B cell (primary cell): ENCODE measurements around the gene COASY. TPM values are rescaled to one million over a fixed set of nuclear protein-coding genes. Genes with fewer than 3 reads are reported as not detected.

Experiments used
- ATAC-seq: fragments of 200-7000 bp; cut with Tn5 transposase; one replicate; pipeline ENCODE4 v1.10.0; 2021; ENCODE audit warnings: low read depth, mild to moderate bottlenecking, moderate number of reproducible peaks, moderate library complexity
- CTCF ChIA-PET: fragments of 350-600 bp; sonication (Branson Sonifier 250); formaldehyde crosslinking; loops from one replicate; lab custom pipeline; 2021; ENCODE audit warnings: antibody characterized with exemption, inconsistent platforms; lab: Charles Lee
- POLR2A ChIA-PET: fragments of 350-600 bp; sonication (Branson Sonifier 250); formaldehyde crosslinking; loops from one replicate; lab custom pipeline; 2021; ENCODE audit warnings: antibody characterized with exemption; lab: Charles Lee
- DNase-seq: peaks from one replicate; pipeline ENCODE4 v3.0.0; 2013
- H2AFZ ChIP-seq: 2 replicates; pipeline ENCODE4 v1.6.1; 2012; ENCODE audit warnings: mild to moderate bottlenecking, low read depth, low read length; ENCODE audit not compliant: insufficient read depth, poor library complexity, severe bottlenecking
- H3K27ac ChIP-seq, 2 donors: 1 replicate in 1 of 2; 2 replicates in 1 of 2; pipeline ENCODE4 v1.5.1; 2012 to 2013; ENCODE audit warnings: low read length in 2 of 2, mild to moderate bottlenecking in 2 of 2, moderate library complexity in 1 of 2
- H3K27me3 ChIP-seq, 4 experiments: fragments of 200-600 bp in 1 of 4; sonication (generic) in 1 of 4; replicated peaks in 1 of 4; 1 replicate in 2 of 4; 2 replicates in 2 of 4; pipeline versions ENCODE4 v1.6.1 to v1.7.0; 2013 to 2016; ENCODE audit warnings: low read length in 3 of 4, mild to moderate bottlenecking in 2 of 4, mixed read lengths in 1 of 4, moderate library complexity in 1 of 4; ENCODE audit not compliant: insufficient read depth in 4 of 4, control insufficient read depth in 3 of 4; ENCODE audit errors: control extremely low read depth in 1 of 4
- H3K36me3 ChIP-seq, 2 experiments: replicated peaks in 1 of 2; 1 replicate in 1 of 2; 2 replicates in 1 of 2; pipeline versions ENCODE4 v1.6.1 to v1.7.1; 2013; ENCODE audit warnings: low read length in 1 of 2; ENCODE audit not compliant: insufficient read depth in 2 of 2, control insufficient read depth in 1 of 2; ENCODE audit errors: control extremely low read depth in 1 of 2, extremely low read depth in 1 of 2
- H3K4me1 ChIP-seq, 2 donors: fragments of 200-600 bp in 1 of 2; sonication (generic) in 1 of 2; 1 replicate in 1 of 2; 2 replicates in 1 of 2; pipeline versions ENCODE4 v1.5.1 to v1.6.1; 2013 to 2017; ENCODE audit warnings: low read length in 2 of 2; ENCODE audit not compliant: control insufficient read depth in 2 of 2, insufficient read depth in 2 of 2
- H3K4me2 ChIP-seq: replicated peaks from 2 replicates; pipeline ENCODE3; 2012; ENCODE audit warnings: mild to moderate bottlenecking, low read depth, low read length; ENCODE audit not compliant: poor library complexity, severe bottlenecking
- H3K4me3 ChIP-seq, 5 experiments: fragments of 200-600 bp in 1 of 5; sonication (generic) in 1 of 5; 1 replicate in 3 of 5; 2 replicates in 2 of 5; pipeline versions ENCODE4 v1.5.1 to v1.7.0; 2011 to 2016; ENCODE audit warnings: low read length in 4 of 5, mild to moderate bottlenecking in 4 of 5, low read depth in 2 of 5, control low read depth in 1 of 5, moderate library complexity in 1 of 5; ENCODE audit not compliant: insufficient read depth in 1 of 5; ENCODE audit errors: control extremely low read depth in 1 of 5, extremely low read depth in 1 of 5
- H3K79me2 ChIP-seq: fragments of 200-600 bp; sonication (generic); one replicate; pipeline ENCODE4 v1.6.0; 2016; ENCODE audit warnings: low read length; ENCODE audit not compliant: control insufficient read depth, insufficient read depth
- H3K9ac ChIP-seq: fragments of 200-600 bp; sonication (generic); 2 replicates; pipeline ENCODE4 v1.6.1; 2017; ENCODE audit warnings: mild to moderate bottlenecking, low read length, moderate library complexity
- H3K9me3 ChIP-seq, 3 donors: one replicate each; pipeline versions ENCODE4 v1.6.1 to v1.7.1; 2013; ENCODE audit warnings: low read length in 2 of 3; ENCODE audit not compliant: control insufficient read depth in 2 of 3, insufficient read depth in 1 of 3; ENCODE audit errors: control extremely low read depth in 1 of 3
- H4K20me1 ChIP-seq: 2 replicates; pipeline ENCODE4 v1.6.0; 2012; ENCODE audit warnings: mild to moderate bottlenecking, low read length; ENCODE audit not compliant: insufficient read depth, control insufficient read depth, poor library complexity, severe bottlenecking
- H3K27ac Mint-ChIP-seq: one replicate; pipeline ENCODE4 v1.8.0; 2021; ENCODE audit warnings: mixed read lengths
- H3K27me3 Mint-ChIP-seq: one replicate; pipeline ENCODE4 v1.8.0; 2021; ENCODE audit warnings: mixed read lengths
- H3K4me1 Mint-ChIP-seq: one replicate; pipeline ENCODE4 v1.8.0; 2021; ENCODE audit warnings: mixed read lengths
- H3K4me3 Mint-ChIP-seq: one replicate; pipeline ENCODE4 v1.8.0; 2021; ENCODE audit warnings: mixed read lengths
- H3K9me3 Mint-ChIP-seq: one replicate; pipeline ENCODE4 v1.8.0; 2022; ENCODE audit warnings: mixed read lengths; ENCODE audit not compliant: insufficient read depth
- EZH2 ChIP-seq: IDR thresholded peaks from 2 replicates; pipeline ENCODE4 v1.6.1; 2012; ENCODE audit warnings: borderline replicate concordance, low read depth, mild to moderate bottlenecking, moderate library complexity, low read length; ENCODE audit not compliant: insufficient read depth, poor library complexity, severe bottlenecking
- WGBS: methylation state at CpG from one replicate; pipeline ENCODE4 v1.1.5; 2013; ENCODE audit warnings: missing lambda C conversion rate; ENCODE audit not compliant: insufficient coverage; 5-methylcytosine and 5-hydroxymethylcytosine counted together
- intact Hi-C: fragments of 100-400 bp; cut with micrococcal nuclease; formaldehyde crosslinking; loops from one replicate; pipeline ENCODE4 v1.10.0; 2022
- polyA plus RNA-seq: library from polyadenylated mRNA; depleted of rRNA; stranded (reverse); fragments of >200 nt; gene quantifications from 2 replicates; pipeline ENCODE4 v1.2.3, GENCODE V29; 2012
- total RNA-seq, 2 donors: library from RNA; stranded (reverse); fragments of 120-200 nt in 1 of 2; gene quantifications; 1 replicate in 1 of 2; 2 replicates in 1 of 2; pipeline versions ENCODE4 v1.2.3 to v1.2.4, GENCODE V29; 2013 to 2022
- TF ChIP-seq, protein P1 (sequence below): fragments of 200-600 bp; IDR thresholded peaks from one replicate; pipeline ENCODE4 v1.8.0; 2022; ENCODE audit warnings: antibody characterized with exemption, mild to moderate bottlenecking

Gene COASY
- total and polyA plus RNA-seq, 2 donors (not counting 1 experiment from before 2014, with no cell fraction given), result 76.6 to 82.3 TPM

- no peak overlapping the region for H3K4me3 Mint-ChIP-seq
- no peak overlapping the region for H2AFZ ChIP-seq
- no peak overlapping the region for H3K27ac ChIP-seq
- DNase-seq (no peak), ATAC-seq (no peak)
- H3K9me3 ChIP-seq, result no peaks in the 10 kb centered on the region
- 92% methylated on average over 2 of the region's 3 CpGs for WGBS
- TF ChIP-seq, protein P1, sequence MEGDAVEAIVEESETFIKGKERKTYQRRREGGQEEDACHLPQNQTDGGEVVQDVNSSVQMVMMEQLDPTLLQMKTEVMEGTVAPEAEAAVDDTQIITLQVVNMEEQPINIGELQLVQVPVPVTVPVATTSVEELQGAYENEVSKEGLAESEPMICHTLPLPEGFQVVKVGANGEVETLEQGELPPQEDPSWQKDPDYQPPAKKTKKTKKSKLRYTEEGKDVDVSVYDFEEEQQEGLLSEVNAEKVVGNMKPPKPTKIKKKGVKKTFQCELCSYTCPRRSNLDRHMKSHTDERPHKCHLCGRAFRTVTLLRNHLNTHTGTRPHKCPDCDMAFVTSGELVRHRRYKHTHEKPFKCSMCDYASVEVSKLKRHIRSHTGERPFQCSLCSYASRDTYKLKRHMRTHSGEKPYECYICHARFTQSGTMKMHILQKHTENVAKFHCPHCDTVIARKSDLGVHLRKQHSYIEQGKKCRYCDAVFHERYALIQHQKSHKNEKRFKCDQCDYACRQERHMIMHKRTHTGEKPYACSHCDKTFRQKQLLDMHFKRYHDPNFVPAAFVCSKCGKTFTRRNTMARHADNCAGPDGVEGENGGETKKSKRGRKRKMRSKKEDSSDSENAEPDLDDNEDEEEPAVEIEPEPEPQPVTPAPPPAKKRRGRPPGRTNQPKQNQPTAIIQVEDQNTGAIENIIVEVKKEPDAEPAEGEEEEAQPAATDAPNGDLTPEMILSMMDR, result no peak
- no peak for TF ChIP-seq EZH2
- H3K79me2 ChIP-seq, result peaks cover 8% of the 10 kb centered on the region
- H3K27ac Mint-ChIP-seq, result no peak overlapping the region
- intact Hi-C loops, result loop anchor here (10.0 kb wide), 1 partner anchor 420 kb away; the partner anchor contains the start of gene RPL27
- H3K36me3 ChIP-seq, result peaks cover 7 to 47% of the 10 kb centered on the region in 2 experiments
- H3K27me3 Mint-ChIP-seq, result no peaks in the 10 kb centered on the region
- POLR2A ChIA-PET, result no interaction called here
- no peaks in the 10 kb centered on the region for H3K27me3 ChIP-seq
- CTCF ChIA-PET, result interaction anchor here (1.4 kb wide), 1 partner anchor 26 kb away, joined by 4 read pairs; no protein-coding TSS in a partner anchor
- H3K4me1 ChIP-seq, result peaks cover 12 to 30% of the 10 kb centered on the region in 2 donors
- H3K4me2 ChIP-seq, result no peak overlapping the region
- H3K4me1 Mint-ChIP-seq, result peaks cover 39% of the 10 kb centered on the region
- H3K9ac ChIP-seq, result no peak overlapping the region
- peaks cover 9% of the 10 kb centered on the region for H4K20me1 ChIP-seq
- H3K9me3 Mint-ChIP-seq, result no peaks in the 10 kb centered on the region
- H3K4me3 ChIP-seq, result no peak overlapping the region
Measured at GRCh38 chr17:42574463-42574862, 12.5 kb downstream of the COASY start.

GRCh38 chr17:42577140-42577531, 15.2 kb downstream of the COASY start:
- no peaks in the 10 kb centered on the region for H3K27me3 ChIP-seq
- H2AFZ ChIP-seq, result peak overlapping the region; percentile 85
- ATAC-seq, result no peak
- TF ChIP-seq EZH2, result no peak
- TF ChIP-seq, protein P1, result no peak
- peak overlapping the region; percentile 45 to 72 for H3K27ac ChIP-seq
- Mint-ChIP-seq H3K27me3 (no peaks in the 10 kb centered on the region), H3K4me1 (peaks cover 42% of the 10 kb centered on the region), H3K27ac (peak overlapping the region; percentile 76), H3K4me3 (peak overlapping the region; percentile 99), H3K9me3 (no peaks in the 10 kb centered on the region)
- H3K9me3 ChIP-seq, result no peaks in the 10 kb centered on the region
- intact Hi-C loops, result loop anchor here (1.0 to 10.0 kb wide), 6 partner anchors 10 to 418 kb away; partner anchors contain the start of genes COASY, MLX, NAGLU and RETREG3
- DNase-seq, result no peak
- peaks cover 15% of the 10 kb centered on the region for H4K20me1 ChIP-seq
- H3K79me2 ChIP-seq, result peaks cover 16% of the 10 kb centered on the region
- peak overlapping the region; percentile 93 for H3K4me2 ChIP-seq
- WGBS, result 12% methylated on average over 16 of the region's 18 CpGs
- peaks cover 12 to 51% of the 10 kb centered on the region in 2 experiments for H3K36me3 ChIP-seq
- CTCF ChIA-PET, result interaction anchor here (0.9 to 4.3 kb wide), 18 partner anchors 10 to 421 kb away, joined by 3 to 72 read pairs (median 14); partner anchors contain the start of genes CCR10, MLX, PLEKHH3 and RAMP2
- H3K9ac ChIP-seq, result peak overlapping the region; percentile 70
- H3K4me3 ChIP-seq, result peak overlapping the region; percentile 47 to 77 (median 72)
- POLR2A ChIA-PET, result interaction anchor here (0.6 to 2.7 kb wide), 10 partner anchors 10 to 256 kb away, joined by 3 to 19 read pairs (median 9); partner anchors contain the start of genes BECN1, MLX, NAGLU and PSME3
- peaks cover 12 to 30% of the 10 kb centered on the region in 2 donors for H3K4me1 ChIP-seq
